ENCODE results near the gene MIA.

The MIA gene

DNA sequence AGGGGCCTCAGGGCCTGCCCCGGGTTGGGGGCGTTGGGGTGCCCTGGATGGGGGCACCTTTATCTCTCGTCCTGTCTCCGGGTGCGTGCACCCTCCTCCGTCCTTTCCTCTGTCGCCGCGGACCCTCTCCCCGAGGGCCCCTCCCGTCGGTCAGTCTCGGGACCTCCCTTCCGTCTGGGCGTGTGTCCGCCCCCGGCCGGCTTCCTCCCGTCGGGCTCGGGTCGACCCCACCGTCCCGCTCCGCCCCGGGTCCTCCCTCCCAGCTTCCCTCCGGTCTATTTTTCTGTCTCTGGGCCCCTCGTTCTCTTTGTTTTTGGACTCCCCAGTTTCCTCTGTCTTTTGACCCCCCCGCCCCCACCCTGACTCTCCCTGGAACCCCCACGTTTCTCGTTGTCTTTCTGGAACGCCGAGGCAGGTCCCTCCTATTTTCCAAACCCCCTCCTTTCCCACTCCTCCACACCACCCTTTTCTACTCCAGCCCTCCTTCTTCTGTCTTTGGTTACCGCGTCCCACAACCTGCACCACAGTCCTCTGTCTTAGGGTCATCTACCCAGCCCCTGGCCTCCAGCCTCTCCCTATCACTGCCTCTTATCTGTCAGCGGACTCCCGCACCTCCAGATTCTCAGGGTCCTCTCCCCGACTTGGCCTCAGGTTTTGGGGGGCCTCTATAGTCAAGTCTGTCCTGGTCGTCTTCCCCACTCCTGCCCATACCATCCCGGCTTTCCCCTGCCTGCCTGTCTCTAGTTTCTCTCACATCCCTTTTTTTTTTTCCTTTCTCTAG, 24.4 kb downstream of the MIA start:
- peak in 1 of 2 experiments; percentile 58 for DNase-seq (ENCODE audit: low spot score in 2 of 2)
- Histone ChIP-seq H3K36me3 (replicated peaks) (peaks cover 43% of the 10 kb centered on the region), H3K4me3 (peak overlapping the region; percentile 75), H3K27me3 (ENCODE audit: low read depth) (no peaks in the 10 kb centered on the region), H3K4me1 (peaks cover 13% of the 10 kb centered on the region), H3K9me3 (no peaks in the 10 kb centered on the region)
- in situ Hi-C loops (cut with MboI; ENCODE audit: low sequenced_read_pairs), result no loop called here

DNA sequence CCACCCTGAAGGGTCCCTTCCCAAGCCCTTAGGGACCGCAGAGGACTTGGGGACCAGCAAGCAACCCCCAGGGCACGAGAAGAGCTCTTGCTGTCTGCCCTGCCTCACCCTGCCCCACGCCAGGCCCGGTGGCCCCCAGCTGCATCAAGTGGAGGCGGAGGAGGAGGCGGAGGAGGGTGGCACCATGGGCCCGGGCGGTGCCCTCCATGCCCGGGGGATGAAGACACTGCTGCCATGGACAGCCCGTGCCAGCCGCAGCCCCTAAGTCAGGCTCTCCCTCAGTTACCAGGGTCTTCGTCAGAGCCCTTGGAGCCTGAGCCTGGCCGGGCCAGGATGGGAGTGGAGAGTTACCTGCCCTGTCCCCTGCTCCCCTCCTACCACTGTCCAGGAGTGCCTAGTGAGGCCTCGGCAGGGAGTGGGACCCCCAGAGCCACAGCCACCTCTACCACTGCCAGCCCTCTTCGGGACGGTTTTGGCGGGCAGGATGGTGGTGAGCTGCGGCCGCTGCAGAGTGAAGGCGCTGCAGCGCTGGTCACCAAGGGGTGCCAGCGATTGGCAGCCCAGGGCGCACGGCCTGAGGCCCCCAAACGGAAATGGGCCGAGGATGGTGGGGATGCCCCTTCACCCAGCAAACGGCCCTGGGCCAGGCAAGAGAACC, 25.1 kb downstream of the MIA start:
- H3K36me3 ChIP-seq (replicated peaks), result peaks cover 49% of the 10 kb centered on the region
- peaks cover 13% of the 10 kb centered on the region for H3K4me1 ChIP-seq
- in situ Hi-C loops (cut with MboI; ENCODE audit: low sequenced_read_pairs), result no loop called here
- no peak for DNase-seq (ENCODE audit: low spot score in 2 of 2)
- H3K4me3 ChIP-seq, result peak overlapping the region; percentile 75
- no peaks in the 10 kb centered on the region for H3K27me3 ChIP-seq (ENCODE audit: low read depth)
- H3K9me3 ChIP-seq, result no peaks in the 10 kb centered on the region

GRCh38 chr19:40800997-40801377, 25.7 kb downstream of the MIA start:
- Histone ChIP-seq H3K4me1 (peaks cover 18% of the 10 kb centered on the region), H3K9me3 (no peaks in the 10 kb centered on the region), H3K36me3 (replicated peaks) (peaks cover 51% of the 10 kb centered on the region), H3K4me3 (no peak overlapping the region), H3K27me3 (ENCODE audit: low read depth) (no peaks in the 10 kb centered on the region)
- no peak for DNase-seq (ENCODE audit: low spot score in 2 of 2)
- in situ Hi-C loops (cut with MboI; ENCODE audit: low sequenced_read_pairs), result no loop called here

GRCh38 chr19:40801426-40802299, 26.3 kb downstream of the MIA start:
- Histone ChIP-seq H3K9me3 (no peaks in the 10 kb centered on the region), H3K4me1 (peaks cover 24% of the 10 kb centered on the region), H3K36me3 (replicated peaks) (peaks cover 51% of the 10 kb centered on the region), H3K4me3 (no peak overlapping the region), H3K27me3 (ENCODE audit: low read depth) (no peaks in the 10 kb centered on the region)
- no peak for DNase-seq (ENCODE audit: low spot score in 2 of 2)
- in situ Hi-C loops (cut with MboI; ENCODE audit: low sequenced_read_pairs), result no loop called here

GRCh38 chr19:40802300-40803169, 27.2 kb downstream of the MIA start:
- Histone ChIP-seq H3K9me3 (no peaks in the 10 kb centered on the region), H3K36me3 (replicated peaks) (peaks cover 56% of the 10 kb centered on the region), H3K27me3 (ENCODE audit: low read depth) (no peaks in the 10 kb centered on the region), H3K4me1 (peaks cover 24% of the 10 kb centered on the region), H3K4me3 (no peak overlapping the region)
- in situ Hi-C loops (cut with MboI; ENCODE audit: low sequenced_read_pairs), result no loop called here
- no peak for DNase-seq (ENCODE audit: low spot score in 2 of 2)

DNA sequence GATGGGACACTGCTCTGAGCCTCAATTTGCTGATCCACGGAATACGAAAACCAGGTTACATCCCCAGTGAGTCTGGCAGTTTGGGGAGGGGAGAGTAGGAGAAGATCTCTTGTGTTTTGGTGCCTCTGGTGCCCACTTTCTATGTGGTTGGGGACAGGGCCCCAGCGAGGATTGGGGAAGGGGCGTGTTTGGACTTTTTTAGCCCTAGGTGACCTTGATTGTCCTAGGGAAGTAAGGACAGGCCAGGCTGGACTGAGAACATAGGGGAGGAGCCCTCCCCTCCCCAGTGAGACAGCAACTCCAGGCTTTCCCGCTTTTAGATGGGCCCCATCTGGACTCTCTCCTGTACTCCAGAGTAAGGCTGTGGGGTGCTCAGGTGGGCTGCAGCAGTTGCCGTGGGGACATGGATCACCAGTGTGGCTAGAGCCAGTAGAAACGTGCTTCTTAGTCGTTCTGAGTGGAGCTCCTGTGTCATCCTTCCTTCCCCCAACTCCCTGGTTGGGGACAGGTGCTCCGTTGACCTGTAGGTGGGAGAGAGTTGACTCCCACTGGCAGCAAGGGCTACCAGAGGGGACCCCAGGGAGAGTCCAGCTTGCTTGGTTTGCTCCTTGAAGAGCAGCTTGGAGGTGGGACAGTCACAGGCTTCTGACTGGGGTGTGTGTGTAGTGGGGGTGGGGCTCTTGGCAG, 28.0 kb downstream of the MIA start:
- H3K4me3 ChIP-seq, result no peak overlapping the region
- no peaks in the 10 kb centered on the region for H3K9me3 ChIP-seq
- H3K36me3 ChIP-seq (replicated peaks), result peaks cover 64% of the 10 kb centered on the region
- in situ Hi-C loops (cut with MboI; ENCODE audit: low sequenced_read_pairs), result no loop called here
- H3K27me3 ChIP-seq (ENCODE audit: low read depth), result no peaks in the 10 kb centered on the region
- peaks cover 18% of the 10 kb centered on the region for H3K4me1 ChIP-seq
- DNase-seq (ENCODE audit: low spot score in 2 of 2), result no peak

DNA sequence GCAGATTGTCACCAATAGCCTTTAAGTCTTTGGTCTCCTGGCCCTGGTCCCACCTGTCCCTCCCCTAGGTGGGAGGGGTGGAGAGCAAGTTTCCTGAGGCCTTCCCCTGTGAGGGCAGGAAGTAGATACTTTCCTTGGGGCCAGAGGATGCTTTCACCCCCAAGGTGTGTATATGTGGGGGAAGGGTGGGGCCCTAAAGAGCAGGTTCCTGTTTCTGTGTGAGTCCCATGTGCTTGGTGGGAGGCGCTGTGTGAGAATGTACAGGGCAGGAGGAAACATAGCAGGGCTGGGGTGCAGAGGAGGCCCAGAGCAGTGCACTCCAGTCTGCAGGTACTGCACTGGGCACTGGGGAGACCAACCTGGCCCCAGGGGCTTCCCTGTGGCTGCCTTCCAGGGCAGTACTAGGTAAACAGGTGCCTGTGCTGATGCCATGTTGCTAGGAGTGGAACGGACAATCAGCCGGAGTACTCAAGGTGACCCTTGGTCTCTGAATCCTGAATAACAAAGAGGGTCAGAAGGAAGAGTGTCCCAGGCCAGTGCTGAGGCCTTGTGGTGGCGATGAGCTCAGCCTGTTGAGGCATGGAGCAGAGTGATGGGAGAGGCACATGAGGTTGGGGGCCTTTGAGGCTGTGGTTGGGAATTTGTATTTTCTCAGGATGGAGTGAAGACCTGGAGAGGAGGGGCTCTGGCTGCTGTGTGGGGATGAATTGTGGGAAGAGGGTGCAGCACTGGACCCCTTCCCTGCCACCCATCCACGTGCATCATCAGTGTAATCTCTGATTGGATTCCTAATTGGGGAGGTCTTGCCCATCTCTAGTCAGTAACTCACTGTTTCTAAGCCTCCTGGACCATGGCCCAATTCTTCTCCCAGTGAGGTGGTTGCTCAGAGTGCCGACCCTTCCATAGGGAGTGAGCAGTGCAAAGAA, 28.8 kb downstream of the MIA start:
- in situ Hi-C loops (cut with MboI; ENCODE audit: low sequenced_read_pairs), result no loop called here
- Histone ChIP-seq H3K4me3 (no peak overlapping the region), H3K27me3 (ENCODE audit: low read depth) (no peaks in the 10 kb centered on the region), H3K4me1 (peaks cover 17% of the 10 kb centered on the region), H3K36me3 (replicated peaks) (peaks cover 72% of the 10 kb centered on the region), H3K9me3 (no peaks in the 10 kb centered on the region)
- no peak for DNase-seq (ENCODE audit: low spot score in 2 of 2)

GRCh38 chr19:40804783-40805242, 29.5 kb downstream of the MIA start:
- no peaks in the 10 kb centered on the region for H3K27me3 ChIP-seq (ENCODE audit: low read depth)
- H3K4me1 ChIP-seq, result peaks cover 17% of the 10 kb centered on the region
- H3K36me3 ChIP-seq (replicated peaks), result peaks cover 73% of the 10 kb centered on the region
- no peak overlapping the region for H3K4me3 ChIP-seq
- H3K9me3 ChIP-seq, result no peaks in the 10 kb centered on the region
- DNase-seq (ENCODE audit: low spot score in 2 of 2), result no peak
- in situ Hi-C loops (cut with MboI; ENCODE audit: low sequenced_read_pairs), result no loop called here

DNA sequence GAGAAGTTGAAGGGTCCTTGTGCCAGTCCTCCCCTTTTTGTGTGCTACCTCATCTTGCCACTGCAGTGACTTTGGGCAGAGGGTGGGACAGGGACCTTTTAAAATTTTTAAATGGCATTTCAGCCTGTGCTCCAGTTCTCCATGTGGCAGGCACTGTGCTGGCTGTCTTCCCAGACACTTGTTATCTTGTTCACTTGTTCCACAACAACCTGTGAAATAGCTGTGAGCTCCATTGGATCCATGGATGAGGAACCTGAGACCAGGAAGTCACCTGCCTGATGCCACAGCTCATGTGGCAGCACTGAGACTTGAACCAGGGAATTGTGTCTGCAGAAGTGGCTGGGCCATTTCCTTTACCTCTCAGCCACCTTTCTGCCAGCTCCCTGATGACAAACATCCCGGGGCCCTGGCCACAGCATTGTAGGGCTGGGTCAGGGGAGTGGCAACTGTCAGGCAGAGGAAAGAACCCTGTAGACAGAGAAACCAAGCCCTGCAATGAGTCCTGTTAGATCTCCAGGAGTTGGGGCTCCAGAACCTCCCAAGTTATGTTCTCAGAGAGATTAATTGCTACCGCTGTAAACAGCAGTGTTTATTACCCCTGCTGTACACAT, 30.0 kb downstream of the MIA start:
- peaks cover 17% of the 10 kb centered on the region for H3K4me1 ChIP-seq
- in situ Hi-C loops (cut with MboI; ENCODE audit: low sequenced_read_pairs), result no loop called here
- peaks cover 70% of the 10 kb centered on the region for H3K36me3 ChIP-seq (replicated peaks)
- no peaks in the 10 kb centered on the region for H3K27me3 ChIP-seq (ENCODE audit: low read depth)
- no peak overlapping the region for H3K4me3 ChIP-seq
- no peak for DNase-seq (ENCODE audit: low spot score in 2 of 2)
- H3K9me3 ChIP-seq, result no peaks in the 10 kb centered on the region

- in situ Hi-C loops (cut with MboI; ENCODE audit: low sequenced_read_pairs), result no loop called here
- peaks cover 60% of the 10 kb centered on the region for H3K36me3 ChIP-seq (replicated peaks)
- H3K4me3 ChIP-seq, result no peak overlapping the region
- no peaks in the 10 kb centered on the region for H3K9me3 ChIP-seq
- peaks cover 14% of the 10 kb centered on the region for H3K4me1 ChIP-seq
- no peaks in the 10 kb centered on the region for H3K27me3 ChIP-seq (ENCODE audit: low read depth)
- peak; percentile 95 to 96 for DNase-seq (ENCODE audit: low spot score in 2 of 2)
These were observed 31.3 kb downstream of the MIA start for GRCh38 chr19:40806423-40807146.

Measured in HAP-1 (cell line).